HEK293 (cell line): Measurements from ENCODE around the gene AKR1C3.

Experiments
- CTCF ChIP-seq: fragments of 450-650 bp; formaldehyde crosslinking; IDR thresholded peaks from 2 replicates; pipeline ENCODE4 v1.5.1; 2016; ENCODE audit warnings: missing biosample characterization, missing genetic modification characterization
- PRDM4 ChIP-seq: fragments of 450-650 bp; formaldehyde crosslinking; IDR thresholded peaks from 2 replicates; pipeline ENCODE4 v1.5.1; 2017; ENCODE audit warnings: missing biosample characterization, missing genetic modification characterization
- SCRT2 ChIP-seq: fragments of 450-650 bp; formaldehyde crosslinking; IDR thresholded peaks from 2 replicates; pipeline ENCODE4 v1.5.1; 2016; ENCODE audit warnings: missing biosample characterization, missing genetic modification characterization
- ZNF549 ChIP-seq: fragments of 450-650 bp; IDR thresholded peaks from 2 replicates; pipeline ENCODE4 v1.5.1; 2018; ENCODE audit warnings: missing biosample characterization, missing genetic modification characterization, mild to moderate bottlenecking, inconsistent platforms, moderate library complexity
- ZNF677 ChIP-seq: fragments of 450-650 bp; IDR thresholded peaks from 2 replicates; pipeline ENCODE4 v1.5.0; 2018; ENCODE audit warnings: missing biosample characterization, mild to moderate bottlenecking, missing genetic modification characterization, moderate library complexity
- ZSCAN16 ChIP-seq: fragments of 450-650 bp; formaldehyde crosslinking; IDR thresholded peaks from 2 replicates; pipeline ENCODE4 v1.5.1; 2016; ENCODE audit warnings: missing biosample characterization, missing genetic modification characterization
- TF ChIP-seq, protein P1 (sequence below): fragments of 450-650 bp; formaldehyde crosslinking; IDR thresholded peaks from 2 replicates; pipeline ENCODE4 v1.5.1; 2016; ENCODE audit warnings: missing biosample characterization, missing genetic modification characterization

- TF ChIP-seq PRDM4 (tag by site-specific recombination), result no peak
- no peak for TF ChIP-seq ZNF549 (tag by site-specific recombination)
- no peak for TF ChIP-seq ZNF677 (tag by site-specific recombination)
- TF ChIP-seq, protein P1, sequence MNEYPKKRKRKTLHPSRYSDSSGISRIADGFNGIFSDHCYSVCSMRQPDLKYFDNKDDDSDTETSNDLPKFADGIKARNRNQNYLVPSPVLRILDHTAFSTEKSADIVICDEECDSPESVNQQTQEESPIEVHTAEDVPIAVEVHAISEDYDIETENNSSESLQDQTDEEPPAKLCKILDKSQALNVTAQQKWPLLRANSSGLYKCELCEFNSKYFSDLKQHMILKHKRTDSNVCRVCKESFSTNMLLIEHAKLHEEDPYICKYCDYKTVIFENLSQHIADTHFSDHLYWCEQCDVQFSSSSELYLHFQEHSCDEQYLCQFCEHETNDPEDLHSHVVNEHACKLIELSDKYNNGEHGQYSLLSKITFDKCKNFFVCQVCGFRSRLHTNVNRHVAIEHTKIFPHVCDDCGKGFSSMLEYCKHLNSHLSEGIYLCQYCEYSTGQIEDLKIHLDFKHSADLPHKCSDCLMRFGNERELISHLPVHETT, result no peak
- TF ChIP-seq SCRT2 (tag by site-specific recombination), result no peak
- no peak for TF ChIP-seq CTCF (tag by site-specific recombination)
- no peak for TF ChIP-seq ZSCAN16 (tag by site-specific recombination)
Observed at GRCh38 chr10:5079306-5079830, 14.8 kb upstream of the AKR1C3 start.
